GM11168 (cell line): ENCODE data around the gene RAB29.

Experiments used
- in situ Hi-C: fragments of 300-500 bp; cut with MboI; formaldehyde crosslinking; loops from one replicate; pipeline ENCODE4 v1.12.0; 2022; ENCODE audit warnings: low sequenced_read_pairs; ENCODE audit not compliant: unreplicated experiment

The RAB29 gene

DNA sequence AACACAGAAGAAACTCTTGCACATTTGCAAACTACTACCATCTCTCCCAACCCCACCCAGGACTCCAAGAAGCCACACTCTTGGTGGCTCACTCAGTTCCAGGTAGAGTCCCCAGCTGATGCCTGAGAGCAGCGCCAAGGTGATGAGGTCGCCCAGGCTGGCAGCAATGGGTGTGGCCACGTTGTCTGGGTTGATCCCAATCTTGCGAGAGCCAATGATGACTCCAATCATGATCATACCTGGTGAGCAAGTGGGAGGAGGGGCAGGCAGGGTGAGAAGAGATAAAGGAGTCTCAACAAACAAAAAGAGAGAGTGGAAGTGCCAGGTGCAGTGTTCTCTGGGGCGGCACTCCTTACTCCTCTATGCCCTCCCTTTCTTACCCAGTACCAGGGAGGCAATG, 23.3 kb upstream of the RAB29 start:
- in situ Hi-C loops, result loop anchor here (10.0 to 25.0 kb wide), 2 partner anchors 186 to 314 kb away; partner anchors contain the start of gene AVPR1B

DNA sequence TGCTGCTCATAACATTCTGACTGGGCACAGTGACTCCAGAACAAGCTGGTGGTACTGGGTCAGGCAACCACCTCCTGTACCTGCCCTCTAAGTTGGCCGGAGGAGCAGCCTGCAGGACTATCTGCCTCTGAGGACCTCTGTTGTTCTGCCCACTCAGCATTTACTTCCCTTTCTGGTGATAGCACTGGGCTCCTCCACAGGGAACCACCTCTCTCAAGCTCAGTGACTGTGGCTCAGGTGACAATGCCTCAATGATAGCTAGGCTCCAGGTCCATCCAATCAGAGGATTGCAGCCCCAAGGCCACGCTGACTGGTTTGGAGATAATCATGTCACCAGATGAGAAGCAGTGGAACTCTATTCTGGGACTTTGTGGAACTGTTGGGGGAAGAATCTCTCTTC, 21.9 kb upstream of the RAB29 start:
- in situ Hi-C loops, result loop anchor here (10.0 to 25.0 kb wide), 2 partner anchors 188 to 315 kb away; partner anchors contain the start of gene AVPR1B

DNA sequence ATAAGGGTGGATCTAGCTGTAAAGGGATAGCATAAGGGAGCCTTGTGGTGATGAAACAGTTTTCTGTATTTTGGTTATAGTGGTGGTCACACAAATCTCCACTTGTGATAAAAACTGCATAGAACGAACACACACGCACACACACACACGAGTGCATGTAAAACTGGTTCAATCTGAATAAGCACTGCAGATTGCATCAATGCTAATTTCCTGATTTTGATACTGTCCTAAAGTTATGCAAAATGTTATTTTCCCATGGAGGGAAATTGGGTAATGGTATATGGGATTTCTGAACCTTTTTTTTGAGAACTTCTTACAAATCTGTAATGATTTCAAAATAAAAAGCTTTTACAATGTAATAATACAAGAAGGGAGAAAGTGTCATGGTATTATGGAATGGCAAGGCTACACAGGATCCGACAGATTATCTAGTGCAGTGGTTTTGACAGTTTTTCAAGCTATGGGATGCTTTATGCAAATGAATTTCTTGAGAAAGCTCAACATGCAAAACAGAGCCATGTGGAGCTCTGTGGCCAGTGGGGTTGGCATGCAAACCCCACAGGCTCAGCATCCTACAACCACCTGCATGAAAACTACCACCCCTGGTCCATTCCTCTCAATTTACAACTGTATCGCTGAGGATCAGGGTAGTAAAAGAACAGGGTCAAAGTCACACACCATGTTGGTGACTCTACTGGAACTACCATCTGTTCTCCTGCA, 18.9 kb upstream of the RAB29 start:
- in situ Hi-C loops, result loop anchor here (10.0 to 25.0 kb wide), 2 partner anchors 191 to 318 kb away; partner anchors contain the start of gene AVPR1B

DNA sequence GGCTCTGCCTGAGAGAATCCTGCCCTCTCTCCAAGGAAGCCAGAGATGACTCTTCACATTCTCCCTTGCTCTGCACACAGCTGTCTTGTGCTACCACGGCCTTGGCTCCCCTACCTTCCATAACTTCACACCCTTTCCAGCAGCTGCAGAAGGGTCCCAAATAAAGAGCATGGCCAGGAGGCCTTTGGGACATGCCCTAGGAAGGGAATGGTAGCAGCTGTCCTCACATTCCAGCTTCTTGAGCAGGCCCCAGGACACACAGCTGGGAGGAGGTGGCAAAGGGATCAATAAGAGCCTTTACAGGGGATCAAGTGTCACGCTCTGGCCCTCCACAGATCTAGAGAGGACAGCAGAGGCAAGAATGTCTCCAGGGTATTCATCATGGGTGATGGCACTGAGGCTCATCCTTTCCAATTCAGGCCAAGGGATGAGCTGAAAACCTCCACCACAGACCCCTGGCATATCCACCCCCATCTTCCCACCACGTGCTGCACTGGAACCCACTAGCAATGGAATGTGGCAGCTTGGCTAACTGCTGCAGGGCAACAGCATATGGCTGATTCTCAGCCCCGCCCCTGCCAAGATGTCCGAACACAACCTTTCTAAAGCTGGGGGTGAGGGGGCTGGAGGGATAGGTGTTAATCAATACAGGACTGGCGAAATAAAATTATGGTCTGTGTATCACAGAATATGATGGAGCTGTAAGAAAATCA, 17.8 kb upstream of the RAB29 start:
- in situ Hi-C loops, result loop anchor here (10.0 to 25.0 kb wide), 2 partner anchors 192 to 319 kb away; partner anchors contain the start of gene AVPR1B

DNA sequence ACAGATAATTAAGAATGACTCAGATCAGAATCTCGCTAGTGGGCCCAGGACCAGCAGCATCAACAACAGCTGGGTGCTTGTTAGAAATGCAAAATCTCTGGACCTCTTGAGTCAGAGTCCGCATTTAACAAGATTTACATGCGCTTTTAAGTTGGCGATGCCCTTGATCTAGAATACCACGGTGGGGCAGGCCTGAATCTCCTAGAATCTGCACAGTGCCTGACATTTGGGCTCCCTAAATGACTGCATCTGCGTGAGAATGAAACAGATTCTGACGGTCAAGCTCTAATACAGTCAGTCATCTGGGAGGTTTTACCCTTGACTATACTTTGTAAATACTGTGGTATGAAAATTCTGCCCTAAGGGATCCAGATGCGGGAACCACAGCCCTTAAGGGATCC, 17.2 kb upstream of the RAB29 start:
- in situ Hi-C loops, result loop anchor here (10.0 to 25.0 kb wide), 2 partner anchors 192 to 320 kb away; partner anchors contain the start of gene AVPR1B

DNA sequence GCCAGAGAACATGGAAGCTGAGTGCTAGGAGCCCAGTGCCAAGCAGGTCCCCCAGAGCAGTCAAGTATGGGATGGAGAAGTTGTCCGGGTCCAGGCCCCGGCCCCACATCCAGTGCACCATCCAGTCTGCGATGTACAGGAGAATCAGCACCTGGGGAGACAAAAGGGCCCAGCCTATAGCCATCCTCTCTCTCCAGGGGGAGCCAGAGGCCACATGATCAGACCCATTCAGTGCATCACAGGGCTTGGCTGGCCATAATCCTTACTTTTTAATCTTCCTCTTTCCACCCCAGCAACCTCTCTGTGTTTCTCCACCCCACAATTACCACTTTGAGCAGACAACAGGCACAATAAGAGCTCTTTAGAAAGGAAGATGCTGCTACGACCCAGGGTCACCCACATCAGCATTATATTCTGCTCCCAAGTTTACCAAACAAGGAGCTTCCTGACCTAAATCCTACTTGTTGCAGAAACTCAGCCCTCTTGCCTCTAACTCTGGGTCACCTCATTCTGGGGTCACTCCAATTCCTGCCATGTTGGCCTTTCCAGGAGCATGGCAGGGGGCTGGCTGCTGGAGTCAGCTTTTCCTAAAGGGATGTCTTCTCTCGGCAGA, 16.4 kb upstream of the RAB29 start:
- in situ Hi-C loops, result loop anchor here (10.0 to 25.0 kb wide), 2 partner anchors 193 to 321 kb away; partner anchors contain the start of gene AVPR1B

DNA sequence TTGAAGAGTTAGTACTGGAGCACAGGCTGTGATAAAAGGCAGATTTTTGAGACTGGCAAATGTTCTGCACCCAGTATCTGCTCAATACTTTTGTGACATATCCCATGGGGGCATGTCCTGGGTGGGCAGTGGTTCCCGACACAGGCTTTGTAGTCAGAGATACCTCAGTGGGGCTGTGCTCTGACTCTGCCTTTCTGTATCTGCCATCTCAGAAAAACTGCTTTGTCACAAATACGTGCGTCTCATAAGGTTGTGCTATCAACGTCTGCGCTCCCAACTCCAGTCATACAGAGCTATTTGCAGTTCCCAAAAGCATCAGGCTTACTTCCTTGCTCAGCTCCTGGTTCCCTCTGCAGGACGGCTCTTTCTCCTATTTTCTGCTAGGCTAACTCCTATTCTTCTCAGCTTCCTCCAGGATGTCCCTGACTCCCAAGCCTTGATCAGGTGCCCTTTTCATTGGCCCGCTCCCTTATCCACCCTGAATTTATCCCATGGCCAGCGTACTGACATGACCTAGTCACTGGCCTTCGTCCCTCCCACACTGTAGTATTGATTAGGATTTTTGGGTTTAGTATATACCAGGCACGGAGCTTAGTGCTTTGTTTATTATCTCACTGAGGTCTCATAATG, 12.1 kb upstream of the RAB29 start:
- in situ Hi-C loops, result loop anchor here (25.0 kb wide), 1 partner anchor 325 kb away; the partner anchor contains the start of gene AVPR1B

DNA sequence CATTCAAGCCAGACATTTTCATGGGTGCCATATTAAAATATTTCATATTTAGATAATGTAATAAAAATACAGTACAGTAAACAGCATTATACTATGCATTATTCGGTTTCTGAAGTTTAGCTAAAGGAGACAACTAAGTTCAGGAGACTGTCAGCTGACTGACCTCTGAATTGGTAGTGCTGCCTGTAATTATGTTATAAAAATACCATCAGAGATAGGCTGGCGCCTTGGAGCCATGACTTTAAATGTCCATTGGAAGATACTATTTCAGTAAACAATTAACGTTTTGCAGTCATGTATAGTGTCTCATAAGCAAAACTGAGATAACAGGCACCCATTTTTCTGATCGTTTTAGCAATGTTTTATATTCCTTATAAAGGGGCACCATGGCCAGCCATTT, 11.3 kb upstream of the RAB29 start:
- in situ Hi-C loops, result loop anchor here (25.0 kb wide), 1 partner anchor 326 kb away; the partner anchor contains the start of gene AVPR1B

DNA sequence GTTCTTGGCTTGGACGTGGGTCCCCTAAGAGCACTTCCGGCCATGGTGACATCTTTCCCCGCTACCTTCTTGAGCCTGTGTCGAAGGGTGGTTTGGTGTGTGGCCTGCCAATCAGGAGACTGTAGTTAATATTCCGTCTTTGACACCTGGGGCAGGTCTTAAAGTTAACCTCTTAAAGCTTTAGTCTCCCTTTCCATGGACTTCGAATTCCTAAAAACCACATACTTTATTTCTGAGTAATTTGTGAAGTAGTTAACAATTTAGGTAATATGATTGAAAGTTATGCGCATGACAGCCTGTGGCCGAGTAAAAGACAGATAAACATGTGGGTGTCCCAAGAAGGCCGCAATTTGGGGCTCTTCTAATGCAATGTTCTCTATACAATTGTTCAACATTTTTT, 10.2 kb upstream of the RAB29 start:
- in situ Hi-C loops, result loop anchor here (25.0 kb wide), 1 partner anchor 327 kb away; the partner anchor contains the start of gene AVPR1B

DNA sequence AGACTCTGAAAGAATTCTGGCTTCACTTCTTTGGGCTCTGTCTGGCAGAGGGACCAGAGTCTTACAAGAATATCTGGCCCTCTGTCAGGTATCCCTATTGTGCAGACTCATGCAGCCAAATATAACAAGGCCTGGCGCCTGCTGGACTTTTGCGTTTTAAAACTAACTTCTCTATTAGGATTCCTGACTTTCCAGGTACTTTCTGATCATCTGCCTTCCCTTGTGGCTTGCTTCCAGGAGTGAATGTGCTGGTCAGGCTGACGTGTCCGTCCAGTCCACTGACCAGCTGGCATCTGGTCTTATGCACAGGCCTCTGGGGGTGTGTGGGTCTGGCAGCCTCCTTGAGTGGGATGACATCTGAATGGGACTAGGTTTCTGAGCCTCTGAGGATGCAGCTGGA, 8.6 kb upstream of the RAB29 start:
- in situ Hi-C loops, result loop anchor here (25.0 kb wide), 1 partner anchor 328 kb away; the partner anchor contains the start of gene AVPR1B

DNA sequence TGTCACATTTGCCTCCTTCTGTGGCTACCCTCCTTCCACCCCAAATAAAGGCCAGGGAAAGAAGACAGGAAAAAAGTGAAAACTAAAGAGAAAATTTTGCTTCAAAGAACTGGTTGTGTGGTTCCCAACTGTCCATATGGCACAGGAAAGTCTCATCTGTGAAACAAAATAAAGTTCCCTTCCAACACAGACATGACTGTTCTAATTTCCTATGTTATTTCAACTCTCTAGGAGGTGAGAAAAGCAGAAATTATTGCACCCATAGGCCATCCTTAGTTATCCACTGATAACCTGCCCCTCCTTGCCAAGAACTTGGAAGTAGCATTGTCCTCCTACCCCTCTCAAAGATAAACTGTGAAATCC, 8.1 kb upstream of the RAB29 start:
- in situ Hi-C loops, result loop anchor here (25.0 kb wide), 1 partner anchor 329 kb away; the partner anchor contains the start of gene AVPR1B

DNA sequence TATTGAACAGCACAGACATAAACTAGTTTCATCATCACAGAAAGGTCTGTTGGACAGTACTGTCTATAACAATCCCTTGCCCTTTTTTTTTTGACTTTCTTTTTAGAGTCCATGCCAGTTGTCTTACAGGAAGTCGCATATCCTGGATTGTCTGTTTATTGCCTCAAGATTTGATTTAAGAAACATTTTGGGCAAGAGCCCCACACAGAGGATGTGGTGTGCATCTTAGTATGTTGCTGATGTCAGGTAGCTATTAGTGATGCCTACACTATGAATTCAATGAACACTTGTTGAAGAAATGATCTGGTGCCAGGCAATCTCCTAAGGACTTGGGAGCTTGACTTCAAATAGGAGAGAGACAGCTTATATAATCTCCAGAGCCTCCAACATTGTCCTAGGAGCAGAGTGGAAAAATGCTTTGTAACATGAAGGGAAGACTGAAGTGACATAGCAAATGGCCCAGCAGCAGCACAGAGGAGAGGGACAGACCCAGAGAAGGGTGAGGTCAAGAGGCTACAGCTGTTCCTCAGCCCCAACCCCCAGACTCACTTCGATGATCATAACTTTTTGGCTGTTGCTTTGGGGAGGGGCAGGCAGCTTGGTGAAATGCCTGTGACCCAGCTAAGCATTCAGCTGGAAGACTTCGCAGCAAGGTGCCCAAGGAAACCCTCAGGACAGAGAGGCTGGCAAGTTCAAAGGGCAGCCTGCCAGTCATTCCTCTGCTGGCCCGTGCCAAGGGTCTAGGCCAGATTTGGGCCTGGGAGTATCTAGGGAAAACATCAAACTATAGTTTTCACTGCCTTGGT, 7.5 kb upstream of the RAB29 start:
- in situ Hi-C loops, result loop anchor here (25.0 kb wide), 1 partner anchor 329 kb away; the partner anchor contains the start of gene AVPR1B

DNA sequence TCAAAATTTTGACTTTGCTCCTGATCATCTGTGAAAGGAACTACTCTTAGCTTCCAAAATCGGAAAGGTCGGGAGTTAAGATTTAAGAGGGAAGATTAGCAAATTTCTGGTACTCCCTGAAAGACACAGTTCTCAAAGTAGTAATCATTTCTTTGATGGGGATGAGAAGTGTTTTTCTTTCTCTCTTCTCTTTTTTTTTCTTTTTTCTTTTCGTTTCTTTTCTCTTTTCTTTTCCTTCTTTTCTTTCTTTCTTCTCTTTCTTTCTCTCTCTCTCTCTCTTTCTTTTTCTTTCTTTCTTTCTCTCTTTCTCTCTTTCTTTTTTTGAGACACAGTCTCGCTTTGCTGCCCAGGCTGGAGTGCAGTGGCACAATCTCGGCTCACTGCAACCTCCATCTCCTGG, 5.1 kb upstream of the RAB29 start:
- in situ Hi-C loops, result loop anchor here (25.0 kb wide), 1 partner anchor 332 kb away; the partner anchor contains the start of gene AVPR1B

DNA sequence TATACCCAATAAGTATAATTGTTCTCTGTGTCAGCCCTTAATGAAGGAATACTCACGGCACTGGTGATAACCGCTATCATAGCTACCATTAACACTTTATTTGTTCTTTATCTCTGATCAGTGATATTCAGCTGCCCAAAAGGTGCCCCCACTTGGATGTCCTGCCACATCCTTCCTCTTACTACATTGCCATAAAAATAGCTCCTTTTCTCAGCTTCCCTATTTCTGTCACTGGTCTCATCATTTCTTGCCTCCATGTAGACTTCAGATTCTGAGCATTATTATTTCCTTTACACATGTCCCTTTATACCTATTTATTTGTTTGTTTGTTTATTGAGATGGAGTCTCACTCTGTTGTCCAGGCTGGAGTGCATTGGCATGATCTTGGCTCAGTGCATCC, 2.7 kb upstream of the RAB29 start:
- in situ Hi-C loops, result loop anchor here (25.0 kb wide), 1 partner anchor 334 kb away; the partner anchor contains the start of gene AVPR1B

DNA sequence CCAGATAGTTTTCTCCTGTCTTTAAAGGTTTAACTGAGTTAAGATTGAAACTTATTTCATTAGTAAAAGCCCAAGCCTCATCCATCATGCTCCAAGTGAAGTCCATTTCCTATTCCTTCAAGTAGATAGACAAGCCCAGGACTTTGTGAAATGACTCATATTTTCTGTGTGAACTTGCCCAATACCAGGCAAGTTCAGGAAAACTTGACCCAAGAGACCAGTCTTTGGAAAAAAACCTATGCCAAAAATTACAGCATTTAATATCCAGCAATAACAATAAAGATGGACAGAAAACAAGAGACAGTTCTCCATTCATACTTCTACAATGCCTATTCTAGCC, 405 bp upstream of the RAB29 start:
- in situ Hi-C loops, result loop anchor here (25.0 kb wide), 1 partner anchor 337 kb away; the partner anchor contains the start of gene AVPR1B

DNA sequence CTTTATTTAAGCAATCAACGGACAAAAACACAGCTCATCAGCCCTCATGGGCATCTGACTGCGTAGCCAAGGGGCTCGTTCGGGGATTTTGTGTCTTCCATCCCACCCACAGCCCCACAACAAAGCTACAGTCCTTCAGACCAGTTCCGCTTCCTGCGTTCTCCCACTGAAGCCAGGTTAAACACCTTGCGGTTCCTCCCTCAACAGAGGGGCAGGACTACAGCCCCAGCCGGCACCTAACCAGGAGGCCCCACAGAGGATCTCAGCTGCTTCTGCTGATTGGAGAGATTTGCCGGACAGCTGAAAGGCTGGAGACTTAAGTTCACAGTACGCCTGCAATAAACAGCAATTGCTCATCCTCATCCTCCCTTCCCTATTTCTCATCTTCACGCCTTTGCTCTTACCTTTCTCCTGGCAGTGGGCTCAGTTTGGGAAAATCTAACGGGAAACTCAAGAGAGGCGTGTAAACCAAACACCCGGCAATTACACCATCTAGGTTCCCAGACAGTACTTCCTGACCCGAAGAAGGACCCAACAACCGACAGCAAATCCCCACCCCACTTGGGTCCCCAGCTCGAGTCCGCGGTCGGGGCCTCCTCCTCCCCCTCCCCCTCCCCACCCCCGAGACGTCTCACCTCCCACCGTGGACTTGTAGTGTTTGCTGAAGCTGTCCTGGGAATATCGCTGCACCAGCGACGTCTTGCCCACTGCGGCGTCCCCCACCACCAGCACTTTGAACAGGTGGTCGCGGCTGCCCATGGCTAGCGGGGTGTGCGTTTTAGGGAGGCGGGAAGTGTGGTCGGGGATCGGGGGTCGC, 876 bp downstream of the RAB29 start:
- in situ Hi-C loops, result loop anchor here (25.0 kb wide), 1 partner anchor 338 kb away; the partner anchor contains the start of gene AVPR1B

DNA sequence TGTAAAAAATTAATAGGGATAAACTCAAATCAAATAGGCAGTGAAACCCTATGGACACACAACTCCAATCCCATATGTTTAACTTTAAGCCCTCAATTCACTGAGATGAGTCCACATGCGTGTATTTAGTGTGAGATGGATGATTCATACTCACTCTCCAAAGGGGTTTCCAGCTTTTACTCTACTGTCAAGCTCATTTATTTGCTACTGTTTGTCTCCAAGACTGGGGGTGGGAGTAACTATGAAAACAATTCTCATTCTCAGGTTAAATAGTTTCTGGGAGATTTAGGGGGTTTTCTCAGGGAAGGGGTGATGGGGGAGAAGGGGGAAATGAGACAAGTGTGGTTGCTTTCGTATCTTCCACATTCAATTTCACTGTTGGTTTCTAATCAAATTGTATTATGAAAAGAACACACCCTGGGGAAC, 2.7 kb downstream of the RAB29 start:
- in situ Hi-C loops, result no loop called here

DNA sequence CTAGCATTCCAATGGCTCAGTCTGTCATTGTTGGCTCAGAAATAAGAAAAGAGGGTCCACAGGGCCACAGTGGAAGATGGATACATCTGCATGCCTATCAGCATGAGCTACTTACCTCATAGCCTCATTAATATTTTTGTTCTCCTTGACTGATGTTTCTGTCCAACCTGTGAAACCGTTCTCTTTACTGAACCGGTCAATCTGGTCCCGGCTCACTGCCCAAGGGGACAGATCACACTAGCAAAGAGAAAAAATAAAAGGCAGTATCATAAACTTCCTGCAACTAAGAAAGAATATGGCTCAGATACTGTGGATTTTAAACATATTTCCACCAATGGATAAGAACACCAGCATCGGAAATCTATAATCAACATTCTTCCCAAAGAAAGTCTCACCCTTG, 4.7 kb downstream of the RAB29 start:
- in situ Hi-C loops, result no loop called here
